Renal cortex interstitium (tissue), 15 donors: ENCODE data around the gene MARK2. TPM values are rescaled to one million over a fixed set of nuclear protein-coding genes. Genes with fewer than 3 reads are reported as not detected.
"Not testable (repeated sequence)": the region's sequence is repeated elsewhere in the genome, so short reads cannot be mapped to it uniquely, and the experiment has no call there.

Experiments used
- DNase-seq, 11 donors: peaks; one replicate each; pipeline ENCODE4 v3.0.0-alpha.2; 2013; ENCODE audit warnings: low read depth in 9 of 11, low spot score in 4 of 11; ENCODE audit errors: extremely low read depth in 1 of 11
- long read RNA-seq, 16 experiments: transcript quantifications; one replicate each; lab custom pipeline, GENCODE V29; 2026
- polyA plus RNA-seq, 3 donors: library from polyadenylated mRNA; unstranded; fragments of 120-200 nt; gene quantifications; one replicate each; pipeline ENCODE4 v1.2.1, GENCODE V29; 2013; ENCODE audit not compliant: insufficient read length in 3 of 3

The MARK2 gene
- polyA plus RNA-seq: 10 to 100 TPM; 35.6 to 39.9 (median 36.0) TPM
- long read RNA-seq, donor 1, partial matches to known transcripts: 7 of 9 reads
- long read RNA-seq, donor 1, other reads (novel, unspliced or antisense): 0 of 9 reads
- long read RNA-seq, donor 2: 0 reads
- long read RNA-seq, donor 3, partial matches to known transcripts: 10 of 11 reads
- long read RNA-seq, donor 3, other reads (novel, unspliced or antisense): 0 of 11 reads
- long read RNA-seq, donor 4, partial matches to known transcripts: 0 of 1 reads
- long read RNA-seq, donor 4, other reads (novel, unspliced or antisense): 0 of 1 reads
- long read RNA-seq, donor 5: 0 reads
- long read RNA-seq, donor 6, partial matches to known transcripts: 21 of 21 reads
- long read RNA-seq, donor 6, other reads (novel, unspliced or antisense): 0 of 21 reads
- long read RNA-seq, donor 7: 0 reads
- long read RNA-seq, donor 8, partial matches to known transcripts: 6 of 8 reads
- long read RNA-seq, donor 8, other reads (novel, unspliced or antisense): 0 of 8 reads
- long read RNA-seq, donor 9, partial matches to known transcripts: 16 of 18 reads
- long read RNA-seq, donor 9, other reads (novel, unspliced or antisense): 0 of 18 reads
- long read RNA-seq, donor 10, partial matches to known transcripts: 6 of 6 reads
- long read RNA-seq, donor 10, other reads (novel, unspliced or antisense): 0 of 6 reads
- long read RNA-seq, donor 11, partial matches to known transcripts: 0 of 3 reads
- long read RNA-seq, donor 11, other reads (novel, unspliced or antisense): 0 of 3 reads
- long read RNA-seq, donor 12: 0 reads
- long read RNA-seq, donor 13: 0 reads
- long read RNA-seq, donor 14: 0 reads
- long read RNA-seq, donor 15: 0 reads
- long read RNA-seq, donor 16, partial matches to known transcripts: 44 of 47 reads
- long read RNA-seq, donor 16, other reads (novel, unspliced or antisense): 0 of 47 reads

DNA sequence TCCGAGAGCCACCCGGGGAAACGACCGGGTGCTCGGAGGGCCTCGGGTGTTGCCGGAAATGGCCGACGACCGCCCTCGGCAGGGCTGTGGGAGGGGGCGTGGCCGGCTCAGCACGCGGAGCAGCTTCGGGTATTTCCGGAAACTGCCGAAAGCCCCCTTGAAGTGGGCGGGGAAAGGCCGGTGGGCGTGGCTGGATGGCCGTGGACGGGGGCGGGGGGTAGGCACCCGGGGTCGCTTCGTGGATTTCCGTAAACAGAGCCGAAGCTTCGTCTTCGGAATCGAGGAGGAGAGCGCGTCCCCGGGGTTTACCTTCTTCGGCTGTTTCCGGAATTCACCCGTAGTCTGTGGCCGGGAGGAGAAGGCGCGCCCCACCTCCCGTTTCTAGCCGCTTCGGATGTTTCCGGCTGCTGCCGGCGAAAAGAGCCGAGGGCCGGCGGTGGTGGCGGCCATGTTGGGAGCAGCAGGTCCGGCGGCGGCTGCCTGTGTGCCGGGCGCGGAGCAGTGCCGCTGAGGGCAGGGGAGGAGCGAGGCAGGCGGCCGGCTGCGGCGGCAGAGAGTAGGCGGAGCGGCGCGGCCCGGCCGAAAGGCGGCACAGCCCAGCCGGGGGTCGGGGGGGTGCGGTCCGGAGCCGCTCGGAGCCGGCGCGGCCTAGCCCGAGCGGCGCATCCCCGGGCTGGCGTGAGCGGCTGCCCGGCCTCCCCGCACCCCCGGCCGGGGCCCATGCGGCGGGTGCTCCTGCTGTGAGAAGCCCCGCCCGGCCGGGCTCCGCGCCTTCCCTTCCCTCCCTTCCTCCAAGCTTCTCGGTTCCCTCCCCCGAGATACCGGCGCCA, at the start of gene MARK2:
MARK2 (plus strand) TSS at position 433 of the 830 bp plus-strand sequence; CDS start at position 830, 397 bp downstream.
- peak; percentile 96 to 99 (median 98) for DNase-seq

DNA sequence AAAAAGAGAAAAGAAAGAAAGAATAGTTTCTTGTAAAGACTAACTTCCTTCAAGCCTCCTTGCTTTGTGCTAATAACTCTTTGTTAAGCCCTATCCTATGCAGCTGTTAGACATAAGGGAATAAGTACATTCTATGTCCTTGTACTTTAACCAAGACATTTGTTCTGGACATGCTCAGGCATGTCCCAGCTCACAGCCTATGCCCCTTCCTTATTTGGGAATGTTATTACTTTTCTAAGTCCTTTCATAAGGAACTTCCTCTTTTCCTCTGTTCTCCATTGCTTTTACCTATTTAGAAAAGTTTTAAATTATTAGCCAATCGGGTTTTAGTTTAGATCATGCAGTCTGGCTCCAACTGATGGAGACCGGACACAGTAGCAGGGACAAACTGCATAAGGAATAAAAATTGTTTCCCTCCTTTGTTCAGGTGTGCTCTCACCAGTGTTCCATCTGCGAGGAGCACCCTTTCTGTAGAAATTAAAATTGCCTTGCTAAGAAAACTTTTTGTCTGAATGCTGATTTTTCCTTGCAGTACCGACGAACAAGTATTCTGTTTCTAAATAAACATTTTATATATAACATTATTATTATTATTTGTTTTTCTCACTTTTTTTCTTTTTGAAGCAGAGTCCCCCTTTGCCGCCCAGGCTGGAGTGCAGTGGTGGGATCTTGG, 47.3 kb upstream of the MARK2 start:
- DNase-seq: no peak

DNA sequence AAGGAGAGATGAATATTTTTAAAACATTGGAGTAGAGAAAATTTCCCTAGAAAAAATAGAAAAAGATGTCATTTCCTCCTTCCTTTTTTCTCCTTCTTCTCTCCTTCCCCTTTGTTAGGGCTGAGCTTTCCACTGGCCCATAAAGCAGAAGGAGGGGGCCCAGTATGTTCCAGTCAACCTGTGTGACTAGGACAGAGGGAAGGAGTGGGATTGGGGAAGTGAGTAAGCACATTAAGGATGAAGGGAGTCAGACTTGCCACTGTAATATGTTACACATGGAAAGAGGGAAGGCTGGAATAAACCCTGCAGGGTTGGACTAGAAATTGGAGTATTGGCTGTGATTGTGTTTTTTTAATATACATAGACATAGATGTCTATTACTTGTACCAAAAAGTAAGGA, 45.7 kb upstream of the MARK2 start:
- DNase-seq: no peak

DNA sequence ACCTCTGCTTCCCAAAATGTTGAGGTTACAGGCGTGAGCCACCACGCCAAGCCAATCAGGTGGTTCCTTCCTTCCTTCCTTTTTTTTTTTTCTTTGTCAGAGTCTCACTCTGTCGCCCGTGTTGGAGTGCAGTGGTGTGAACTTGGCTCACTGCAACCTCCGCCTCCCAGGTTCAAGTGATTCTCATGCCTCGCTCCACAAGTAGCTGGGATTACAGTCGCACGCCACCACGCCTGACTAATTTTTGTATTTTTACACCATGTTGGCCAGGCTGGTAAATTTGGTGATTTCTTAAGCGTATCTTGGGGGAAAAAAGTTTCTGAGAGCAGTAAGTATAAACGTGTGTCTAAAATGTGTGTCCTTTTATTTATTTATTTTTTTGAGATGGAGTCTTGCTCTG, 43.8 kb upstream of the MARK2 start:
- DNase-seq: no peak

DNA sequence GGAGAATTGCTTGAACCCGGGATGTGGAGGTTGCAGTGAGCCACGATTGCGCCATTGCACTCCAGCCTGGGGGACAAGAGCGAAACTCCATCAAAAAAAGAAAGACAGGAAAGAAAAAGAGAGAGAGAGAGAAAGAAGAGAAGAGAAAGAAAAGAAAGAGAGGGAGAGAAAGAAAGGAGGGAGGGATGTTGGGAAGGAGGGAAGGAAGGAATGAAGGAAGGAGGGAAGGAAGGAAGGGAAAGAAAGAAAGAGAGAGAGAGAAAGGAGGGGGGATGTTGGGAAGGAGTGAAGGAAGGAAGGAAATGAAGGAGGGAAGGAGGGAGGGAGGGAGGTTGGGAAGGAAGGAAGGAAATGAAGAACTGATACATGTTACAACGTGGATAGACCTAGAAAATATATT, 38.0 kb upstream of the MARK2 start:
- no peak for DNase-seq

DNA sequence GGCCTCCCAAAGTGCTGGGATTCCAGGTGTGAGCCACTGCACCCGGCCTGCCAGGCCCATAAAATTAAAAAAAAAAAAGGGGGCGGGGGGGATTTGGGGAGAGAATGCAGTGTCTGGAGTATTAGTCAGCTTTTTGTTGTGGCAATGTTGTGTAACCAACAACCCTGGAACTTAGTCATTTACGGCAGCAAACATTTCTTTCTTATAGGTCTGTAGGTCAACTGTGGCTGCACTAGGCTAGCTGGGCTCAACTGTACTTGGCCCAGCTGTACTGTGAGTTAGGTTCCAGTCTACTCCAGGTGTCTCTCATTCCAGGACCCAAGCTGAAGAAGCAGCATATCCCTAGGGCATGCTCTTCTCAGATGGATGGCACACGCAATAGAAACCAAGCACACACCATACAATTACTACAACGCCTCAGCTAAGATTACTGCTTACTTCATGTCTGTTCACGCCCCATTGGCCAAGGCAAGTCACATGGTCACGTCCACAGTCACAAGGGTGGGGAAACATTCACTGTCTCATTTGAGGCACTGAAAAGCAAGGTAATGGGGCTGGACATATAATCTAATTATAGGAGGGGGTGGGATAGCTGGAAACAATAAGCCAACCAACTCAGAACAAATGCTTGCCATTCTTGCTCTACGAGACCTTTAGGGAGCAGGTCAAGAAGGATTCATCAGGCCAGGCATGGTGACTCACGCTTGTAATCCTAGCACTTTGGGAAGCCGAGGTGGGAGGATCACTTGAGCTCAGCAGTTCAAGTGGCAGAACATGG, 36.1 kb upstream of the MARK2 start:
- DNase-seq: no peak

DNA sequence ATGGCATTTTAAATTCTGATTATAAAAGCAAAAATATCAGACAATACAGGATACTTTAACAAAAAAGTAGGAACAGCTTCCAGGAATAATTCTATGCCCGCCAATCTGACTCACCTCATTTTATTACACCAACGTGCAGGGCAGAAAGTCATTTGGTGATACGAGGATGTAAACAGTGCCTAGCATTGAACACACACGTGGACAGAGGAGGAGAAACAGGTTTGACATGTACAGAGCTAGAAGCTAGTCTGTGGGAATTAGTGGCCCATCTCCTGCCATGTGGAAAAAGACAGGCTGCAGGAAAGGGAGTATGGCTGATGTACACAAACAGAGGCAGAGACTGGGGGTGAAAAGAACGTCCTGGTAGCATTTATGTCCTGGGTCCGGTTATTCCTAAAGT, 34.7 kb upstream of the MARK2 start:
- peak in 1 of 11 donors; percentile 15 for DNase-seq

DNA sequence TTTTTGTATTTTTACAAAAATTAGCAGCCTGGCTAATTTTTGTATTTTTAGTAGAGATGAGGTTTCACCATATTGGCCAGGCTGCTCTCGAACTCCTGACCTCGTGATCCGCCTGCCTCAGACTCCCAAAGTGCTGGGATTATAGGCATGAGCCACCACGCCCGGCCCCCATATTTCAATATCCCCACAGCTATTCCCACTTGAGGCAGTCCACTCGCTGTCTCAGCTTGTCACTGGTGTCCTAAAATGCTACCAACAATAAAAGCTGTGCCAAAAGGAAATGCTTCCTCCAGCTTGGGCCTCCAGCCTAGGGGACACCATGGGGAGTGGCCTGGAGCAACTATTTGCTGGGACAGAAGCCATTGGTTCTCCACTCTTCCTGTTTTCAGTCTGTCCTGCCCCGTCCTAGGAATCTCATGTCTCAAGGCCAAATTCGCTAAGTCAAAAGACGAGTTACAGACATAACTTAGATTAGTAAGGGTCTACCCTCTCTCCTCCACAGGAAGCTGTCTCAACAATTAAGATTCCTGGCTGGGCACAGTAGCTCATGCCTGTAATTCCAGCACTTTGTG, 33.0 kb upstream of the MARK2 start:
- DNase-seq: no peak

DNA sequence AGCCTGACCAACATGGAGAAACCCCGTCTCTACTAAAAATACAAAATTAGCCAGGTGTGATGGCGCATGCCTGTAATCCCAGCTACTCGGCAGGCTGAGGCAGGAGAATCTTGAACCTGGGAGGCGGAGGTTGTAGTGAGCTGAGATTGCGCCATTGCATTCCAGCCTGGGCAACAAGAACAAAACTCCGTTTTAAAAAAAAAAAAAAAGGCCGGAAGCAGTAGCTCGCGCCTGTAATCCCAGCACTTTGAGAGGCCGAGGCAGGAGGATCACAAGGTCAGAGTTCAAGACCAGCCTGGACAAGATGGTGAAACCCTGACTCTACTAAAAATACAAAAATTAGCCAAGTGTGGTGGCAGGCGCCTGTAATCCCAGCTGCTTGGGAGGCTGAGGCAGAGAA, 28.5 kb upstream of the MARK2 start:
- not testable (repeated sequence) for DNase-seq

DNA sequence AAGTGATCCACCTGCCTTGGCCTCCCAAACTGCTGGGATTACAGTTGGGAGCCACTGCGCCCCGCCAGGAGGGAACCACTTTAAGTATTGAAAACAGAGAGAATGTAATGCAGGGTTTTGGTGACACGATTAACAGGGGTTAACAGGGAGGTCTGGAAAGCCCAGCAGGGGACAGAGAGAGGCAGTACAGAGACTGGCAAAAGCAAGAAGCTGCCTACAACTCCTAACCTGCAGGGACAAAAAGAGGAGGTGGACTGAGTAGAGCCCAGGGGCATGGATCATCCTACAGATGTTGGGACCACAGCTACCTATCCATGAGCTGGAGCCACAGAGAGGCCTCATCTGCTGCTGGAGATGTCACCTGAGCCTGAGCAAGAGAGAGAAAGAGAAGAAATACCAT, 27.4 kb upstream of the MARK2 start:
- no peak for DNase-seq

DNA sequence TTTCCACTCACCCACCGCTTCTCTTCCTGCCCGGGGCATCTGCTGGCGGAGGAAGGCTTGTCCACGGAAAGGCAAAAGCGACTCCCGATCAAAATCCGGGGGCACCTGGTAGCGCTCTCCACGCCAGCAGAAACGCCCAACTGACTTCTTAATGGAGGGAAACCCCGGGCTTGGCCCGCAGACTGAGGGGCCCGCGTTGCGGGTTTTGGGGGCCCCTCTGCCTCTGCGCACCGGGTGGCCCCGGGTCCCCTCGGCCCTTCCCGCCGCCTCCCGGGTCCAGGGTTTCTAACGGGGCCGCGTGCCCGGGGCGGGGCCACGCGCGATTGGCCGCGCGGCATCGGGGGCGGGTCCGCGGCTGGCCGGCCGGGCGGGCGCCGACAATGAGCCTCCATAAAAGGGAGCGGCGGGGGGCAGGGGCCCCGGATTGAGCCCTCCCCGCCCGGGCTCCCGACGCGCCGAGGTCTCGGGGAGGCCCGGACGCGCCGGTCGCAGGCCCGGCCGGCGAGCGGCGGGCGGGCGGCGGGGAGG, 25.8 kb upstream of the MARK2 start, which contains the start of gene SPINDOC:
SPINDOC (plus strand) TSS at position 422 of the 528 bp plus-strand sequence. CDS start 231 bp downstream, outside the sequence.
- peak in 4 of 11 donors; percentile 58 to 71 (median 63) for DNase-seq

DNA sequence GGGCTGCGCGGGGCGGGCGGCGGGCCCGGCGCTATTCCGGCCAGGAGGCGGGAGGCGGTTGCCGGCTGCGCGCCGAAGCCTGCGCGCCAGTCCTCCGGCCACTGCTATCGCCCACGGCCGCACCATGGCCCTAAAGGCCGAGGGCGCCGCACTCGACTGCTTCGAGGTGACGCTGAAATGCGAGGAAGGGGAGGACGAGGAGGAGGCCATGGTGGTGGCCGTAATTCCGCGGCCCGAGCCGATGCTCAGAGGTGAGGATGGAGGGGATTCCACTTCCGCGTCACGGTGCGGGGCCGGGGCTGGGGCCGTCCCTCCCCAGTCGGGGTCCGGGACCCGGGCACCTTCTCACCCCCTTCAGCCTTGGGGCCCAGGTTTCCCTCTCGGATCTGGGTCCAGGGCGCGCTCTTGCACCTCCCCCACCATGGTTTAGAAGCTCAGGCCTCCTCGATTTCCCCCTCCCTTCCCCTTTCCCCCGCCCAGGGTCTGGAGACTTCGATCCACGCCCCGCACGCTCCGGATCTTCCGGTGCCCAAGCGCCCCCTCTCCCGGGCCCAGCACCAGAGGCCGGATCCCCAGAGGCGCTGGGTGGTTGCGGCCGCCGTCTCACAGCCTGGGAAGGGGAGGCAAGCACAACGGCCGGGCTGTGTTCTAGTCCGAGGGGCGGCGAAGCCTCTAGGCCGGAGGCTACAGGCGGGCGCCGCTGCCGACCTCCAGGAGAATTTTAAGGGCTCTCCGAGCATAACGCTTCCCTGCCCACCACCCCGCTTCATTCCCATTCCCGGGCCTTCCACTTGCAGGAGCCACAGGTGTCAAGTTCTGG, 25.1 kb upstream of the MARK2 start:
- peak in 1 of 11 donors; percentile 43 for DNase-seq

DNA sequence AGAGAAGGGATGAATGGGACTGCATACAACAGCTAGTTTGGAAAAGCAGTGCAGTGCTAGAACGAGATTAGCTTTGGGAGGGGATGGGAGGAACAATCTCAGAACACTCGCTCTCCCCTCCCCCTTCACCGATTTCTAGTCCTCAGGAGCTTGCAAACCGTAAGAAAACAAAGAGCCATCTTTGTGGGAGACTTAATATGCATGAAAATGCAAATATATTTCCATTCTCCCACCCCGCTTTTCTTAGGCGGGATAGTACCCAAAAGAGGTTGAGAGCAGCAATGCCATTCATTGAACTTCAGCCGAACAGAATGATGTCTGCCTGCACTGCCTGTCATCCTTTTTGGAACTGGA, 24.6 kb upstream of the MARK2 start:
- no peak for DNase-seq

DNA sequence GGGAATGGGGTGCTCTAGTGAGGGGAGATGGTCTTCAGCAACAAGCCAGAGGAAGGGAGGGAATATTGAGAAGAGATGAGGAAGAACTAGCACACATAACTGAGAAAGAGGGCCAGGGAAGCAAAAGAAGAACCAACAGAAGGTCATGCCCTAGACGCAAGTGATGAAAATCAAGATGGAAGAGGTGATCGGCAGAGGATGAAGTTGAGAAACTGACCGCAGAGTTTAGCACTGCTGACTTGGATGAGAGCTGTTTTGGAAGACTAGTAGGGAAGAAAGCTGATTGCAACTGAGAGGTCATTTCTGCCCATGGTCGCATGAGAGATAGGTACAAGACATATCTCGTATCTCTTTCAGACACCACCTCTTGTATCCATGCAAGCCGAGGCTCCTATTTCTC, 22.7 kb upstream of the MARK2 start:
- DNase-seq: no peak

DNA sequence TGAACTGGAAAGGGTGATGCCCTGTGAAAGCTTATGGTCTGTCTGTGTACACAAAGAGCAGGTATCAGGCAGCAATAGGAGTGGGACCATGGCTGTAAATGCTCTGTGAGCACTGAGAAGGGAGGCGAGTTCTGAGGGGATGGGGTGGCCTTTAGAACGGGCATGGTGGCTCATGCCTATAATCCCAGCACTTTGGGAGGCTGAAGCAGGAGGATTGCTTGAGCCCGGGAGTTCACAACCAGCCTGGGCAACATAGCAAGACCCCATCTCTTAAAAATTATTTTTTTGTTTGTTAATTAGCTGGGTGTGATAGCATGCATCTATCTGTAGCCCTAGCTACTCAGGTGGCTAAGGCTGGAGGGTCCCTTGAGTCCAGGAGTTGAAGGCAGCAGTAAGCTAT, 22.2 kb upstream of the MARK2 start:
- DNase-seq: no peak

DNA sequence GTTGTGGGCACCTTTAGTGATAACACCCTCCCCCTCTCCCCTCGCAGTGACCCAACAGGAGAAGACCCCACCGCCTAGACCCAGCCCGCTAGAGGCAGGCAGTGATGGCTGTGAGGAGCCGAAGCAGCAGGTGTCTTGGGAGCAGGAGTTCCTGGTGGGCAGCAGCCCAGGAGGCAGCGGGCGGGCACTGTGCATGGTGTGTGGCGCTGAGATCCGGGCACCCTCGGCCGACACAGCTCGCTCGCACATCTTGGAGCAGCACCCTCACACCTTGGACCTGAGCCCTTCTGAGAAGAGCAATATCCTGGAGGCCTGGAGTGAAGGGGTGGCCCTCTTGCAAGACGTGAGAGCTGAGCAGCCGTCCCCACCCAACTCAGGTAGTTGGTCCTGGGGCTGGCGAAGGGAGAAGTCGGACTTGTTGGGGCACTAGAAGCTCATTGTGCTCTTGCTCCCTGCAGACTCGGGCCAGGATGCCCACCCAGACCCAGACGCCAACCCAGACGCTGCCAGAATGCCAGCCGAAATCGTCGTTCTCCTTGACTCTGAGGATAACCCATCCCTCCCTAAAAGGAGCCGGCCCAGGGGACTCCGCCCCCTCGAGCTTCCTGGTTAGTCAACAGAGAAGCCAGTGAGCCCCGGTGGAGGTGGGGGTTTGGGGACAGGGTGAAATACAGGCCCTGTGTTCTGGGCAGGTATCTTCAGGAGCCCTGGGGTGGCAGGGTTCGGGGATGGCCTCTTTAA, 21.0 kb upstream of the MARK2 start:
- no peak for DNase-seq
